HG02981 (cell line): ENCODE results near the gene ZNF493.

Experiments used
- ATAC-seq: cut with Tn5 transposase; IDR thresholded peaks from one replicate; pipeline ENCODE4 v1.9.1; 2021; ENCODE audit warnings: mild to moderate bottlenecking, moderate library complexity; ENCODE audit not compliant: unreplicated experiment

Gene ZNF493

DNA sequence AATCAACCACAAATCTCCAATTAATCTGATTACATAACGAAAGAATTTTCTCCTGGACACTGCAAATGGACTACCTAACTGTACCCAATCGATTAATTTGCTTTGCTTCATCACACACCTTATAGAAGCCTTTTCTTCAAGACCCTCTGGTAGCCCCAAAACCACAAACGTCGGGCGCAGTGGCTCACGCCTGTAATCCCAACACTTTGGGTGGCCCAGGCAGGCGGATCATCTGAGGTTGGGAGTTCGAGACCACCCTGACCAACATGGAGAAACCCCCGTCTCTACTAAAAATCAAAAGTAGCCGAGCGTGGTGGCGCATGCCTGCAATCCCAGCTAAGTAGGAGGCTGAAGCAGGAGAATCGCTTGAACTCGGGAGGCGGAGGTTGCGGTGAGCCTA, 65.6 kb downstream of the ZNF493 start:
- ATAC-seq: no peak

DNA sequence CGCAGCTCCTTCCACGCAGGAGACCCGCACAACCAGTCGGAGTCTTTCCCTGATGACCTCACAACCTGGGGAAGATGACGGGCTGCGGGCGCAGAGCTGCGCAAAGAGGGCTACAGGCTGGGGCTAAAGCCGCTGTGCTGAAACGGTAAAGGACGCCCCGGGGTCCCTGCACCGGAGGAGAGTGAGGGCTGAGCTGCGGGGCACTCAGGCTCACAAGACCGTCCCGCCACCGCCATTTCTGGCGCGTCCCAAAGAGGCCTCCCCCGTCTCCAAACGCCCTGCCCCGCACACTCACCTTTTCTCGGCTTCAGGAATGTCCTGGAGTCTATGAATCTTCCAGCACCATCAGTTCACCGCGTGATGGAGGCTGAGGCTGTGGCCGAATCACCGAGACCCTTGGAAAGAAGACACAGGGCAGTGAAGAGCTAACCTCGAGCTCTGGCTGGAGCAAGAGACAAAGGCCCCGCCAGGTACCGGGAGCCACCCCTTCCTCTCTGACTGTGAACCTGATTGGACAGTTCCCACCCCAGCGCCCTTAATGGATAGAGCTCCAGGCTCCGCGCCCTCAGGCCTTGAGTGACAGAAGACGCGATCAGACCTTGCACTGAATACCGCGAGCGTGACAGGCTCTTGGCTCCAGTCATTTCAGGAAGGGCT, 66.6 kb downstream of the ZNF493 start:
- ATAC-seq: no peak

DNA sequence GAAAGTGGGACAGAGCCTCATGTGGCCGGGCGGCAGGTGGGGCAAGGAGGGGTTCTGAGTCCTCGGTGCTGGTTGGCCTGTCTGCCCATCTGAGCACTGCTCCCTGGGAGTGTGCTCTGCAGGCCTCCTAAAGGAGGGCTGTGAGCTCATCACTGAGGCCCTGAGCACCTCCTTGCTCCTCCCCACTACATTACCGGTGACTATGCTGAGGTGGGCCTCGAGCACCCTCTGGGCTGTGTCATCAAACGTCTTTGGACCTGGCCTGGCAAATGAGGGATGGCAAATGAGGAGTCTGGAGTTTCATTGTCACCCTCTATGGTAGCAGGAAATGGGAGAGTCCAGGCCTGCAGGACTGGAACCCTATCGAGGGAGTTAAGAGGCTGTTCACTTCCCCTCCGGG, 69.7 kb downstream of the ZNF493 start:
- ATAC-seq: no peak

DNA sequence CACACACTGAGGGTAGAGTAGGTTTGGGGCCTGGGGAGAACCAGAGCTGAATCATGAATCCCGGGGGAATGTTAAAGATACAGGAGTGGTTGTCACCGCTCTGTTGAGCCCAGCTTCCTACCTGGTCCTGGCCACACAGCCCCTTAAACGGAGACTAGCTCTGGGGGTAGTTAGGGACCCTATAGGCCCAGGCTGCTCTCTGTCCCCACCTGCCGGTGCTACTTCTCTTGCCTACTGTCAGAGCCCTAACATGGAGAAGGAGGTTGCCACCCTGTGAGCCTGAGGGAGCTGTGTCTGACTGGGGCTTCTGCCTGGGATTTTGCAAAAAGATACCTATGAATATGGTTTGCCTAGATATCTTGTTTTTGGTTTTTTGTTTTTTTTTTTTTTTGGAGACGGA, 71.9 kb downstream of the ZNF493 start:
- no peak for ATAC-seq

DNA sequence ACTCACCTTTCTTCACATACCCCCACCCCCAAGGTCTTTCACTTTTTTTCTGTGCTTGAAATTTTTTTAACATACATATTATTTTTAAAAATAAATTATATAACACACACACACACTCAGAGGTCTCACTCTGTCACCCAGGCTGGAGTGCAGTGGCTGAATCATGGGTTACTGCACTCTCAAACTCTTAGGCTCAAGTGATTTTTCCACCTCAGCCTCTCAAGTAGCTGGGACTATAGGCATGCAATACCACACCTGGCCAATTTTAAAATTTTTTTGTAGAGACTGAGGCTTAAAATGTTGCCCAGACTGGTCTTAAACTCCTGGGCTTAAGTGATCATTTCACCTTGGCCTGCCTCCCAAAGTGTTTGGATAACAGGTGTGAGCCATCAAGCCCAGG, 75.6 kb downstream of the ZNF493 start:
- no peak for ATAC-seq

DNA sequence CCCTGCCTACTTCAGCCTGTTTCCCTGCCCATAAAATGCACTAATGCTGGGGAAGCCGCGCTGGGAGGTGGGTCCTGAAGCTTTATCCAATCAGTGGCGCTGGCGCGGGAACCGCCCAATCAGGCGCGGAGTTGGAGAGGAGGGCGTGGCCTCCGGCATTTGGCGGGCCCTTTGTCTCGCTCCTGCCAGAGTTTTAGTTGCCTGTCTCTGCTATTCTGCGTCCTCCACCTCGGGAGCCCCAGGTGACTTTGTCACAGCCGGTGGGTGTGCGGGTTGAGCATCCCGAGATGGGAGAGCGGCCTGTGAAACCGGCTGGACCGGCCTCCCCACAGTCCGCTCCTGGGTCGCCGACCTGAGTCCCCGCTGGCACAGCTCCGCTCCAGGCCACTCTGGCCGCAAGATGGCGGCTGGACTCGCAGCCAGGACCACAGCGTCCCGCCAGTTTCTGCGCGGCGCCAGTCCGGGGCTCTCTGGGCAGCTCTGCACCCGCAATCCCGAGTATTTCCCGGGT, 77.8 kb downstream of the ZNF493 start:
- ATAC-seq: no peak
